B cell (primary cell): ENCODE results near the gene ZNF775. TPM values are rescaled to one million over a fixed set of nuclear protein-coding genes. Genes with fewer than 3 reads are reported as not detected.

Experiments
- ATAC-seq: fragments of 200-7000 bp; cut with Tn5 transposase; one replicate; pipeline ENCODE4 v1.10.0; 2021; ENCODE audit warnings: low read depth, mild to moderate bottlenecking, moderate number of reproducible peaks, moderate library complexity
- CTCF ChIA-PET: fragments of 350-600 bp; sonication (Branson Sonifier 250); formaldehyde crosslinking; loops from one replicate; lab custom pipeline; 2021; ENCODE audit warnings: antibody characterized with exemption, inconsistent platforms; lab: Charles Lee
- POLR2A ChIA-PET: fragments of 350-600 bp; sonication (Branson Sonifier 250); formaldehyde crosslinking; loops from one replicate; lab custom pipeline; 2021; ENCODE audit warnings: antibody characterized with exemption; lab: Charles Lee
- DNase-seq: peaks from one replicate; pipeline ENCODE4 v3.0.0; 2013
- H2AFZ ChIP-seq: 2 replicates; pipeline ENCODE4 v1.6.1; 2012; ENCODE audit warnings: mild to moderate bottlenecking, low read depth, low read length; ENCODE audit not compliant: insufficient read depth, poor library complexity, severe bottlenecking
- H3K27ac ChIP-seq, 2 donors: 1 replicate in 1 of 2; 2 replicates in 1 of 2; pipeline ENCODE4 v1.5.1; 2012 to 2013; ENCODE audit warnings: low read length in 2 of 2, mild to moderate bottlenecking in 2 of 2, moderate library complexity in 1 of 2
- H3K27me3 ChIP-seq, 4 experiments: fragments of 200-600 bp in 1 of 4; sonication (generic) in 1 of 4; replicated peaks in 1 of 4; 1 replicate in 2 of 4; 2 replicates in 2 of 4; pipeline versions ENCODE4 v1.6.1 to v1.7.0; 2013 to 2016; ENCODE audit warnings: low read length in 3 of 4, mild to moderate bottlenecking in 2 of 4, mixed read lengths in 1 of 4, moderate library complexity in 1 of 4; ENCODE audit not compliant: insufficient read depth in 4 of 4, control insufficient read depth in 3 of 4; ENCODE audit errors: control extremely low read depth in 1 of 4
- H3K36me3 ChIP-seq, 2 experiments: replicated peaks in 1 of 2; 1 replicate in 1 of 2; 2 replicates in 1 of 2; pipeline versions ENCODE4 v1.6.1 to v1.7.1; 2013; ENCODE audit warnings: low read length in 1 of 2; ENCODE audit not compliant: insufficient read depth in 2 of 2, control insufficient read depth in 1 of 2; ENCODE audit errors: control extremely low read depth in 1 of 2, extremely low read depth in 1 of 2
- H3K4me1 ChIP-seq, 2 donors: fragments of 200-600 bp in 1 of 2; sonication (generic) in 1 of 2; 1 replicate in 1 of 2; 2 replicates in 1 of 2; pipeline versions ENCODE4 v1.5.1 to v1.6.1; 2013 to 2017; ENCODE audit warnings: low read length in 2 of 2; ENCODE audit not compliant: control insufficient read depth in 2 of 2, insufficient read depth in 2 of 2
- H3K4me2 ChIP-seq: replicated peaks from 2 replicates; pipeline ENCODE3; 2012; ENCODE audit warnings: mild to moderate bottlenecking, low read depth, low read length; ENCODE audit not compliant: poor library complexity, severe bottlenecking
- H3K4me3 ChIP-seq, 5 experiments: fragments of 200-600 bp in 1 of 5; sonication (generic) in 1 of 5; 1 replicate in 3 of 5; 2 replicates in 2 of 5; pipeline versions ENCODE4 v1.5.1 to v1.7.0; 2011 to 2016; ENCODE audit warnings: low read length in 4 of 5, mild to moderate bottlenecking in 4 of 5, low read depth in 2 of 5, control low read depth in 1 of 5, moderate library complexity in 1 of 5; ENCODE audit not compliant: insufficient read depth in 1 of 5; ENCODE audit errors: control extremely low read depth in 1 of 5, extremely low read depth in 1 of 5
- H3K79me2 ChIP-seq: fragments of 200-600 bp; sonication (generic); one replicate; pipeline ENCODE4 v1.6.0; 2016; ENCODE audit warnings: low read length; ENCODE audit not compliant: control insufficient read depth, insufficient read depth
- H3K9ac ChIP-seq: fragments of 200-600 bp; sonication (generic); 2 replicates; pipeline ENCODE4 v1.6.1; 2017; ENCODE audit warnings: mild to moderate bottlenecking, low read length, moderate library complexity
- H3K9me3 ChIP-seq, 3 donors: one replicate each; pipeline versions ENCODE4 v1.6.1 to v1.7.1; 2013; ENCODE audit warnings: low read length in 2 of 3; ENCODE audit not compliant: control insufficient read depth in 2 of 3, insufficient read depth in 1 of 3; ENCODE audit errors: control extremely low read depth in 1 of 3
- H4K20me1 ChIP-seq: 2 replicates; pipeline ENCODE4 v1.6.0; 2012; ENCODE audit warnings: mild to moderate bottlenecking, low read length; ENCODE audit not compliant: insufficient read depth, control insufficient read depth, poor library complexity, severe bottlenecking
- H3K27ac Mint-ChIP-seq: one replicate; pipeline ENCODE4 v1.8.0; 2021; ENCODE audit warnings: mixed read lengths
- H3K27me3 Mint-ChIP-seq: one replicate; pipeline ENCODE4 v1.8.0; 2021; ENCODE audit warnings: mixed read lengths
- H3K4me1 Mint-ChIP-seq: one replicate; pipeline ENCODE4 v1.8.0; 2021; ENCODE audit warnings: mixed read lengths
- H3K4me3 Mint-ChIP-seq: one replicate; pipeline ENCODE4 v1.8.0; 2021; ENCODE audit warnings: mixed read lengths
- H3K9me3 Mint-ChIP-seq: one replicate; pipeline ENCODE4 v1.8.0; 2022; ENCODE audit warnings: mixed read lengths; ENCODE audit not compliant: insufficient read depth
- EZH2 ChIP-seq: IDR thresholded peaks from 2 replicates; pipeline ENCODE4 v1.6.1; 2012; ENCODE audit warnings: borderline replicate concordance, low read depth, mild to moderate bottlenecking, moderate library complexity, low read length; ENCODE audit not compliant: insufficient read depth, poor library complexity, severe bottlenecking
- WGBS: methylation state at CpG from one replicate; pipeline ENCODE4 v1.1.5; 2013; ENCODE audit warnings: missing lambda C conversion rate; ENCODE audit not compliant: insufficient coverage; 5-methylcytosine and 5-hydroxymethylcytosine counted together
- intact Hi-C: fragments of 100-400 bp; cut with micrococcal nuclease; formaldehyde crosslinking; loops from one replicate; pipeline ENCODE4 v1.10.0; 2022
- polyA plus RNA-seq: library from polyadenylated mRNA; depleted of rRNA; stranded (reverse); fragments of >200 nt; gene quantifications from 2 replicates; pipeline ENCODE4 v1.2.3, GENCODE V29; 2012
- total RNA-seq, 2 donors: library from RNA; stranded (reverse); fragments of 120-200 nt in 1 of 2; gene quantifications; 1 replicate in 1 of 2; 2 replicates in 1 of 2; pipeline versions ENCODE4 v1.2.3 to v1.2.4, GENCODE V29; 2013 to 2022
- TF ChIP-seq, protein P1 (sequence below): fragments of 200-600 bp; IDR thresholded peaks from one replicate; pipeline ENCODE4 v1.8.0; 2022; ENCODE audit warnings: antibody characterized with exemption, mild to moderate bottlenecking

ZNF775 gene
- total and polyA plus RNA-seq, 2 donors (not counting 1 experiment from before 2014, with no cell fraction given) = 4.2 to 12.1 TPM

DNA sequence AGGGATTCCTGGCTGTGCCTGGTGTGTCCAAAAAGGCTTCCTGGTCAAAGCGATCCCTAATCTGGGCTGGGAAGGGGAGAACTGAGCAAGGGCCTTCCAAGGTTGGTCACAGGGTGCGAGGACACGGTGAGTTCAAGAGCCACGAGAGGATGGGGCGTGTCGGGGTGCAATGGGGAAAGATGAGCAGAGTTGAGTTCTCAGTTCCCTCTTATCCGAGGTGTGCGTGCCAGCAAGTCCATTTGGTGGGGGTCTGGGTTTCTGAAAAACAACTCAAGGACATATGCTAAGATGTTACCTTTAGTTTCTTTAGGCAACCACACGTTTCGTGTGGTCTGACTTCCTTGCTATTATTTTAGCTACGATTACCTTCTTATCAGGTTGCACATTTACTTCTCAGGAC, 1.3 kb downstream of the ZNF775 start:
- Histone ChIP-seq H3K36me3 (no peaks in the 10 kb centered on the region), H3K9me3 (no peaks in the 10 kb centered on the region), H2AFZ (no peak overlapping the region), H3K79me2 (peaks cover 28% of the 10 kb centered on the region), H3K27ac (no peak overlapping the region), H3K27me3 (no peaks in the 10 kb centered on the region), H3K9ac (peak overlapping the region; percentile 84), H3K4me3 (peak overlapping the region in 1 of 5 experiments; percentile 77), H3K4me2 (peak overlapping the region; percentile 97), H3K4me1 (peaks cover 22 to 59% of the 10 kb centered on the region in 2 donors), H4K20me1 (peaks cover 6% of the 10 kb centered on the region)
- ATAC-seq (no peak), DNase-seq (peak; percentile 37)
- CTCF ChIA-PET = interaction anchor here (1.0 to 1.8 kb wide), 5 partner anchors 23 to 41 kb away, joined by 3 to 9 read pairs (median 4); a partner anchor contains a TSS
- WGBS = 46% methylated on average over 8 of the region's 11 CpGs
- TF ChIP-seq, protein P1, sequence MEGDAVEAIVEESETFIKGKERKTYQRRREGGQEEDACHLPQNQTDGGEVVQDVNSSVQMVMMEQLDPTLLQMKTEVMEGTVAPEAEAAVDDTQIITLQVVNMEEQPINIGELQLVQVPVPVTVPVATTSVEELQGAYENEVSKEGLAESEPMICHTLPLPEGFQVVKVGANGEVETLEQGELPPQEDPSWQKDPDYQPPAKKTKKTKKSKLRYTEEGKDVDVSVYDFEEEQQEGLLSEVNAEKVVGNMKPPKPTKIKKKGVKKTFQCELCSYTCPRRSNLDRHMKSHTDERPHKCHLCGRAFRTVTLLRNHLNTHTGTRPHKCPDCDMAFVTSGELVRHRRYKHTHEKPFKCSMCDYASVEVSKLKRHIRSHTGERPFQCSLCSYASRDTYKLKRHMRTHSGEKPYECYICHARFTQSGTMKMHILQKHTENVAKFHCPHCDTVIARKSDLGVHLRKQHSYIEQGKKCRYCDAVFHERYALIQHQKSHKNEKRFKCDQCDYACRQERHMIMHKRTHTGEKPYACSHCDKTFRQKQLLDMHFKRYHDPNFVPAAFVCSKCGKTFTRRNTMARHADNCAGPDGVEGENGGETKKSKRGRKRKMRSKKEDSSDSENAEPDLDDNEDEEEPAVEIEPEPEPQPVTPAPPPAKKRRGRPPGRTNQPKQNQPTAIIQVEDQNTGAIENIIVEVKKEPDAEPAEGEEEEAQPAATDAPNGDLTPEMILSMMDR = no peak
- no peak for TF ChIP-seq EZH2
- Mint-ChIP-seq H3K27ac (peak overlapping the region; percentile 90), H3K9me3 (no peaks in the 10 kb centered on the region), H3K27me3 (no peaks in the 10 kb centered on the region), H3K4me3 (peak overlapping the region; percentile 96), H3K4me1 (peaks cover 57% of the 10 kb centered on the region)
- POLR2A ChIA-PET = interaction anchor here (1.3 to 4.4 kb wide), 4 partner anchors 12 to 26 kb away, joined by 8 to 64 read pairs (median 9); partner anchors contain the start of gene REPIN1
- intact Hi-C loops = no loop called here

DNA sequence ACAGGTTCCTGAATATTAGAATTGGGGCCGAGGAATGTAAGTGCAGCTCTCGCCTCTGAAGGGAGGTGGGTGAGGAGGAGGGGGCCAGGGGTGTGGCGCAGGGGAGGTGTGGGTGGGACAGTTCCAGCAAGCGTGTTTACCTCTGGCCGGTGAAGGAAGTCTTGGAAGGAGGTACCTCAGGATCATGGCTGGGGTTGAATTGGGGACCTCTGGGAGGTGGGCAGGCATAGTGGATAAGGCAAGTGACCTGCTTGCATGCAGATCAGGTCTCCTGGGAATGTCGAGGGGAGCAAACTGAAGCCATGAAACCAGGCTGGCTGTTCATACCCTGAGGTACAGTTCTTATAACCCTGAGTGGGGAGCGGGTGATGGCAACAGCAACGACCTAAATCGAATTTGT, 2.0 kb downstream of the ZNF775 start:
- DNase-seq (no peak), ATAC-seq (no peak)
- H3K27ac ChIP-seq = no peak overlapping the region
- no peak for TF ChIP-seq EZH2
- TF ChIP-seq, protein P1 = no peak
- no peak overlapping the region for H2AFZ ChIP-seq
- CTCF ChIA-PET = interaction anchor here (1.2 to 1.8 kb wide), 3 partner anchors 23 to 25 kb away, joined by 3 to 9 read pairs (median 7); a partner anchor contains a TSS
- no peak overlapping the region for H3K4me3 ChIP-seq
- peaks cover 6% of the 10 kb centered on the region for H4K20me1 ChIP-seq
- H3K9ac ChIP-seq = no peak overlapping the region
- Mint-ChIP-seq H3K27me3 (no peaks in the 10 kb centered on the region), H3K4me1 (peaks cover 52% of the 10 kb centered on the region), H3K27ac (peak overlapping the region; percentile 56), H3K9me3 (no peaks in the 10 kb centered on the region), H3K4me3 (peak overlapping the region; percentile 96)
- POLR2A ChIA-PET = interaction anchor here (1.3 to 4.4 kb wide), 4 partner anchors 13 to 25 kb away, joined by 8 to 64 read pairs (median 9); partner anchors contain the start of gene REPIN1
- no peaks in the 10 kb centered on the region for H3K36me3 ChIP-seq
- no peaks in the 10 kb centered on the region for H3K9me3 ChIP-seq
- intact Hi-C loops = no loop called here
- peaks cover 22 to 54% of the 10 kb centered on the region in 2 donors for H3K4me1 ChIP-seq
- H3K4me2 ChIP-seq = no peak overlapping the region
- H3K27me3 ChIP-seq = no peaks in the 10 kb centered on the region
- H3K79me2 ChIP-seq = peaks cover 28% of the 10 kb centered on the region
- 98% methylated on average over 8 of the region's 9 CpGs for WGBS
